Esophagus squamous epithelium (tissue), 4 donors: ENCODE results near the gene MAGIX.

Experiments used
- POLR2A ChIP-seq, 4 donors: fragments of 450-650 bp; IDR thresholded peaks; one replicate each; pipeline ENCODE4 v1.6.1; 2017; ENCODE audit warnings: antibody characterized with exemption in 4 of 4, mild to moderate bottlenecking in 4 of 4, moderate library complexity in 3 of 4
- TF ChIP-seq, protein P1 (sequence below), 6 experiments: fragments of 450-650 bp in 4 of 6; fragments of 200-600 bp in 2 of 6; sonication (generic) in 2 of 6; IDR thresholded peaks; one replicate each; pipeline ENCODE4 v1.5.1; 2016 to 2019; ENCODE audit warnings: antibody characterized with exemption in 6 of 6, mild to moderate bottlenecking in 4 of 6, moderate library complexity in 4 of 6

DNA sequence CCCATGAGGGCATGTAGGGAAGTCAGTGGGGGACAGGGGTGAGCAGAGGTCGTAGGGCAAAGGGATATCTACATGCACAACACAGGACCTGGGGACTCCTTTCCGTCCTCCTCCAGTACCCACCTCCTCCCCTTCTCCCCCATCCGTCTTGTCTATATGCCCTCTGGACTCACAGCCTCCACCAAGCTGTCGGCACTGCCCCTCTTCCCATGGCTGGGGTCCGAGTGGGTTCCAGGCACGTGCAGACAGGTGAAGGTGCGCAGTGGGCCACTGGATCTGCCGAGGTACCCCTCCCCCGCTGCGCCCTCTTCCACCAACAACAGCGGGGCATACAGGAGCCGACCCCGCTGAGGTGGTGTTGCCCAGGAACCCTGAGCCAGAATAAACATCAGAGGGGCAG is 42.9 kb downstream of the MAGIX start:
- TF ChIP-seq, protein P1, sequence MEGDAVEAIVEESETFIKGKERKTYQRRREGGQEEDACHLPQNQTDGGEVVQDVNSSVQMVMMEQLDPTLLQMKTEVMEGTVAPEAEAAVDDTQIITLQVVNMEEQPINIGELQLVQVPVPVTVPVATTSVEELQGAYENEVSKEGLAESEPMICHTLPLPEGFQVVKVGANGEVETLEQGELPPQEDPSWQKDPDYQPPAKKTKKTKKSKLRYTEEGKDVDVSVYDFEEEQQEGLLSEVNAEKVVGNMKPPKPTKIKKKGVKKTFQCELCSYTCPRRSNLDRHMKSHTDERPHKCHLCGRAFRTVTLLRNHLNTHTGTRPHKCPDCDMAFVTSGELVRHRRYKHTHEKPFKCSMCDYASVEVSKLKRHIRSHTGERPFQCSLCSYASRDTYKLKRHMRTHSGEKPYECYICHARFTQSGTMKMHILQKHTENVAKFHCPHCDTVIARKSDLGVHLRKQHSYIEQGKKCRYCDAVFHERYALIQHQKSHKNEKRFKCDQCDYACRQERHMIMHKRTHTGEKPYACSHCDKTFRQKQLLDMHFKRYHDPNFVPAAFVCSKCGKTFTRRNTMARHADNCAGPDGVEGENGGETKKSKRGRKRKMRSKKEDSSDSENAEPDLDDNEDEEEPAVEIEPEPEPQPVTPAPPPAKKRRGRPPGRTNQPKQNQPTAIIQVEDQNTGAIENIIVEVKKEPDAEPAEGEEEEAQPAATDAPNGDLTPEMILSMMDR (IDR thresholded peaks at IDR 0.05), result no peak
- TF ChIP-seq POLR2A (IDR thresholded peaks at IDR 0.05), result no peak
